Right lobe of liver (tissue), 4 donors: ENCODE measurements around the gene TANGO2.

Experiments used
- CTCF ChIP-seq, 4 donors: fragments of 200-600 bp in 3 of 4; fragments of 450-650 bp in 1 of 4; IDR thresholded peaks; one replicate each; pipeline versions ENCODE4 v1.5.1 to v1.8.0; 2016 to 2022; ENCODE audit warnings: antibody characterized with exemption in 4 of 4, mild to moderate bottlenecking in 2 of 4
- POLR2A ChIP-seq: fragments of 450-650 bp; IDR thresholded peaks from one replicate; pipeline ENCODE4 v1.6.1; 2017; ENCODE audit warnings: antibody characterized with exemption, mild to moderate bottlenecking
- donor health status: DM: no; HTN: no; CAD: no.
- donor health status: DM: no; HTN: no; CAD: no.
- donor health status: DM: no; HTN: yes; CAD: no.

DNA sequence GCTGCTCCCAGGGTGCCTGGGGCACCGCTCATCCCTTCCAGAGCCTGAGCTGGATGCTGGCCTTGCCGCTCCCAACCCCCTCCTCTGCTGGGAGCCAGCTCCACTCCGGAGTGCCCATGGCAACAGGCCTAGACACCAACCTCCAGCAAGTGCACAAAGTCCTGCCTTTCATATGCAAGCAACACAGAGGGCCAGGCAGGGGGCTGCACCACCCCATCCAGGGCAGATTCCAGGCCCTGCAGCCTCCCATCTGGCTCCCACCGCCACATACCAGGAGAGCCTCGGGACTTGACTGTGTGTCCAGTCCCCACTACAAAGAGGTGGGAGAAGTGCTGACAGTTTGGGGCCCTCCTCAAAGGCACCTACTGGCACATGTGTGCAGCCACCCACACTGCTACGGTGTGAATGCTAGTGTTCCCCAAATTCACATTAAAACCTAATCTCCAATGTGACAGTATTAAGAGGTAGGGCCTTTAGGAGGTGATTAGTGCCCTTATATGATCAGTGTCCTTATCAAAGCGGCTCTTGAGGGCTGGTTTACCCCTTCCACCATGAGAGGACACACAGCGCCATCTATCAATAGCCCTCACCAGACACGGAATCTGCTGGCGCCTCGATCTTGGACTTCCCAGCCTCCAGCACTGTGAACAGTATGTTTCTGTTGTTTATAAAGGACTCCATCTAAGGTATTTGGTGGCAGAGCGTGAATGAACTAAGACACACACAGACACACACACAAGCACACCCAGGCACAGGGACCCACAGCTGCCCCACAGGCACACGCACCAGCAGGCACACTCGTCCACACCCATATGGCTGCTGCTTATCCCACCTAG is 20.4 kb upstream of the TANGO2 start:
- TF ChIP-seq CTCF (IDR thresholded peaks at IDR 0.05) (no peak), POLR2A (no peak)
